SK-N-MC (cell line): ENCODE data around the gene ESYT2.

Experiments
- EZH2 ChIP-seq: fragments of 200-600 bp; sonication (generic); IDR thresholded peaks from one replicate; pipeline ENCODE4 v1.6.1; 2017; ENCODE audit warnings: antibody characterized with exemption
- POLR2AphosphoS5 ChIP-seq: IDR thresholded peaks from 2 replicates; pipeline ENCODE4 v1.6.1; 2012; ENCODE audit warnings: mild to moderate bottlenecking, low read depth, low read length, borderline replicate concordance

- TF ChIP-seq EZH2 (no peak), POLR2AphosphoS5 (no peak)
Observed at GRCh38 chr7:158759245-158759614, 70.1 kb downstream of the ESYT2 start.
